ENCODE measurements around the gene HTR3D.

HTR3D gene

GRCh38 chr3:184062637-184063036 lies 31.1 kb downstream of the HTR3D start:
- H3K9me3 ChIP-seq (ENCODE audit: control insufficient read depth, insufficient read depth, low read depth, low read length), result no peaks in the 10 kb centered on the region
- no peak overlapping the region for H3K27ac ChIP-seq (ENCODE audit: extremely low read depth, low read depth, low read length)
- H3K36me3 ChIP-seq (ENCODE audit: control insufficient read depth in 2 of 2, insufficient read depth in 1 of 2, low read length in 2 of 2), result no peaks in the 10 kb centered on the region
- TF ChIP-seq KLF10 (tag by site-specific recombination; IDR thresholded peaks at IDR 0.05) (no peak), ZNF146 (tag by site-specific recombination; IDR thresholded peaks at IDR 0.05) (peak; percentile 68)
- H3K4me1 ChIP-seq (ENCODE audit: control insufficient read depth, insufficient read depth, low read length), result no peaks in the 10 kb centered on the region
- H3K4me3 ChIP-seq (ENCODE audit: low read depth, low read length), result no peak overlapping the region
- ChIA-PET POLR2A (no interaction called here), CTCF (interaction anchor here (0.6 kb wide), 1 partner anchor 452 kb away, joined by 3 read pairs; no protein-coding TSS in a partner anchor)

GRCh38 chr3:184066211-184066610 lies 34.7 kb downstream of the HTR3D start:
- H3K27ac ChIP-seq (ENCODE audit: extremely low read depth, low read depth, low read length), result no peak overlapping the region
- no peak overlapping the region for H3K4me3 ChIP-seq (ENCODE audit: low read depth, low read length)
- ChIA-PET POLR2A (no interaction called here), CTCF (no interaction called here)
- no peaks in the 10 kb centered on the region for H3K36me3 ChIP-seq (ENCODE audit: control insufficient read depth in 2 of 2, insufficient read depth in 1 of 2, low read length in 2 of 2)
- H3K9me3 ChIP-seq (ENCODE audit: control insufficient read depth, insufficient read depth, low read depth, low read length), result no peaks in the 10 kb centered on the region
- no peaks in the 10 kb centered on the region for H3K4me1 ChIP-seq (ENCODE audit: control insufficient read depth, insufficient read depth, low read length)
- no peak for TF ChIP-seq ZNF423 (tag by site-specific recombination; IDR thresholded peaks at IDR 0.05)
- TF ChIP-seq ZNF292 (tag by site-specific recombination; IDR thresholded peaks at IDR 0.05; ENCODE audit: borderline replicate concordance, low read depth), result no peak
- no peak for TF ChIP-seq ZNF112 (tag by site-specific recombination; IDR thresholded peaks at IDR 0.05)
- TF ChIP-seq TCF7L2 (IDR thresholded peaks at IDR 0.05; ENCODE audit: borderline replicate concordance, low read depth, low read length), result no peak
- no peak for TF ChIP-seq ZNF416 (tag by site-specific recombination; IDR thresholded peaks at IDR 0.05)
- no peak for TF ChIP-seq ZNF114 (tag by site-specific recombination; IDR thresholded peaks at IDR 0.05)
- TF ChIP-seq ZNF184 (tag by site-specific recombination; IDR thresholded peaks at IDR 0.05), result no peak

DNA sequence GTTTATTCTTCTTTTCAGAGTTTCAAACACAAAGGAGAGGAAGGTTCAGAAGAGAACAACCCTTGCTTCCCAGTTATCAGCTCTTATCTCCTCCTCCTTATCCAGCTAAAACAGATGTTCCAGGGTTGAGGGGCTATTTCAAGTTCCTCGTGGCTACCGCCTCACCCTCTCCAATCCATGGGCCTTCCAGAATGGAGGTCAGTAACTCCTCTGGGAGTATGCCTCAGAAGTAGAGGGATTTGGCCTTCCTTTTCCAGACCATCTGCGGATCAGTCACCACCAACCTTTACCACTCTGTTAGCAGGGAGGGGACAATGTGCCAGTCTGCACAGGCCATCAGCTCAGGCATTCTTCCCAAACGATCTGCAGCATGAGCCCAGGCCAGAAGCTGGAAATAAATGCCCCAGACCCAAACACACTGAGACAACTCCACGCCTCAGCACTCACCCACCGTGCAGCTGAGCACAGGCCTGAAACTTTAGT lies 36.1 kb downstream of the HTR3D start:
- Histone ChIP-seq H3K4me3 (ENCODE audit: low read depth, low read length) (no peak overlapping the region), H3K27ac (ENCODE audit: extremely low read depth, low read depth, low read length) (no peak overlapping the region), H3K9me3 (ENCODE audit: control insufficient read depth, insufficient read depth, low read depth, low read length) (no peaks in the 10 kb centered on the region), H3K4me1 (ENCODE audit: control insufficient read depth, insufficient read depth, low read length) (no peaks in the 10 kb centered on the region), H3K36me3 (ENCODE audit: control insufficient read depth in 2 of 2, insufficient read depth in 1 of 2, low read length in 2 of 2) (no peaks in the 10 kb centered on the region)
- ChIA-PET POLR2A (no interaction called here), CTCF (interaction anchor here (0.6 kb wide), 1 partner anchor 11 kb away, joined by 3 read pairs; no protein-coding TSS in a partner anchor)
- TF ChIP-seq PRDM4 (tag by site-specific recombination; IDR thresholded peaks at IDR 0.05) (no peak), ZNF48 (tag by site-specific recombination; IDR thresholded peaks at IDR 0.05) (no peak), SP3 (tag by site-specific recombination; IDR thresholded peaks at IDR 0.05) (no peak), WT1 (tag by site-specific recombination; IDR thresholded peaks at IDR 0.05) (no peak), GLI2 (tag by site-specific recombination; IDR thresholded peaks at IDR 0.05; ENCODE audit: borderline replicate concordance, low read depth) (no peak), MYNN (tag by site-specific recombination; IDR thresholded peaks at IDR 0.05; ENCODE audit: borderline replicate concordance) (no peak)

DNA sequence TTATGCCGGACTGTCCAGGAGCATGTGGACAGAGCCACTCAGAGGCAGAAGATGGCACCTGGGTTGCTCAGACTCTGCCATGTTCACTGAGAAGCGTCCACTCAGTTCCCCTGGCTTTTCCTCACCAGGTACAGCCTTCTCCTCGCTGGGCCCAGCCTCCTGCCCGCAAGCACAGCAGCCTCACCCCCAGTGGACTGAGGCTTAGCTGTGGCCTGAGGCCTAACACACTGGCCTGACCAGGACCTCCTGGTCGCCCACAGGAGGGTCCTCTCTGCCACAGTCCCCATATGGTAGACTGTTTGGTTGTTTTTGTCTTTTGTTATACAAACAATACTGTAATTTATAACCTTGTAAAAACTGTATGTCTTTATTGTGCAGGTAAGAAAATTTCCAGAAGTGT lies 36.8 kb downstream of the HTR3D start:
- CTCF ChIA-PET, result no interaction called here

More for the DNA sequence above, 36.8 kb downstream of the HTR3D start:
- no peaks in the 10 kb centered on the region for H3K36me3 ChIP-seq (ENCODE audit: control insufficient read depth in 2 of 2, insufficient read depth in 1 of 2, low read length in 2 of 2)
- no peak overlapping the region for H3K4me3 ChIP-seq (ENCODE audit: low read depth, low read length)
- H3K27ac ChIP-seq (ENCODE audit: extremely low read depth, low read depth, low read length), result no peak overlapping the region
- H3K9me3 ChIP-seq (ENCODE audit: control insufficient read depth, insufficient read depth, low read depth, low read length), result no peaks in the 10 kb centered on the region
- POLR2A ChIA-PET, result no interaction called here
- H3K4me1 ChIP-seq (ENCODE audit: control insufficient read depth, insufficient read depth, low read length), result no peaks in the 10 kb centered on the region
- TF ChIP-seq ZNF274 (IDR thresholded peaks at IDR 0.05; ENCODE audit: low read length) (no peak), ZNF274 (tag by site-specific recombination; IDR thresholded peaks at IDR 0.05; ENCODE audit: borderline replicate concordance) (no peak), ZNF530 (tag by site-specific recombination; IDR thresholded peaks at IDR 0.05; ENCODE audit: low read depth) (no peak), TRIM28 (IDR thresholded peaks at IDR 0.05; ENCODE audit: borderline replicate concordance, low read length) (no peak), ZNF473 (tag by site-specific recombination; IDR thresholded peaks at IDR 0.05) (no peak)
- TF ChIP-seq, protein P1, sequence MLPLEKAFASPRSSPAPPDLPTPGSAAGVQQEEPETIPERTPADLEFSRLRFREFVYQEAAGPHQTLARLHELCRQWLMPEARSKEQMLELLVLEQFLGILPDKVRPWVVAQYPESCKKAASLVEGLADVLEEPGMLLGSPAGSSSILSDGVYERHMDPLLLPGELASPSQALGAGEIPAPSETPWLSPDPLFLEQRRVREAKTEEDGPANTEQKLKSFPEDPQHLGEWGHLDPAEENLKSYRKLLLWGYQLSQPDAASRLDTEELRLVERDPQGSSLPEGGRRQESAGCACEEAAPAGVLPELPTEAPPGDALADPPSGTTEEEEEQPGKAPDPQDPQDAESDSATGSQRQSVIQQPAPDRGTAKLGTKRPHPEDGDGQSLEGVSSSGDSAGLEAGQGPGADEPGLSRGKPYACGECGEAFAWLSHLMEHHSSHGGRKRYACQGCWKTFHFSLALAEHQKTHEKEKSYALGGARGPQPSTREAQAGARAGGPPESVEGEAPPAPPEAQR (tag by site-specific recombination; IDR thresholded peaks at IDR 0.05), result no peak

Data from HEK293 (cell line).